ENCODE results near the gene TAOK3.
"Not testable (repeated sequence)": the region's sequence is repeated elsewhere in the genome, so short reads cannot be mapped to it uniquely, and the experiment has no call there.

TAOK3 gene

GRCh38 chr12:118336123-118336522 is 36.6 kb downstream of the TAOK3 start:
- DNase-seq, result no peak

GRCh38 chr12:118334939-118335567 is 37.7 kb downstream of the TAOK3 start:
- DNase-seq, result no peak

GRCh38 chr12:118334241-118334640 is 38.5 kb downstream of the TAOK3 start:
- DNase-seq, result no peak

GRCh38 chr12:118332511-118332910 is 40.2 kb downstream of the TAOK3 start:
- no peak for DNase-seq

- no peak for DNase-seq
Observed at GRCh38 chr12:118330421-118331018, 42.2 kb downstream of the TAOK3 start.

DNA sequence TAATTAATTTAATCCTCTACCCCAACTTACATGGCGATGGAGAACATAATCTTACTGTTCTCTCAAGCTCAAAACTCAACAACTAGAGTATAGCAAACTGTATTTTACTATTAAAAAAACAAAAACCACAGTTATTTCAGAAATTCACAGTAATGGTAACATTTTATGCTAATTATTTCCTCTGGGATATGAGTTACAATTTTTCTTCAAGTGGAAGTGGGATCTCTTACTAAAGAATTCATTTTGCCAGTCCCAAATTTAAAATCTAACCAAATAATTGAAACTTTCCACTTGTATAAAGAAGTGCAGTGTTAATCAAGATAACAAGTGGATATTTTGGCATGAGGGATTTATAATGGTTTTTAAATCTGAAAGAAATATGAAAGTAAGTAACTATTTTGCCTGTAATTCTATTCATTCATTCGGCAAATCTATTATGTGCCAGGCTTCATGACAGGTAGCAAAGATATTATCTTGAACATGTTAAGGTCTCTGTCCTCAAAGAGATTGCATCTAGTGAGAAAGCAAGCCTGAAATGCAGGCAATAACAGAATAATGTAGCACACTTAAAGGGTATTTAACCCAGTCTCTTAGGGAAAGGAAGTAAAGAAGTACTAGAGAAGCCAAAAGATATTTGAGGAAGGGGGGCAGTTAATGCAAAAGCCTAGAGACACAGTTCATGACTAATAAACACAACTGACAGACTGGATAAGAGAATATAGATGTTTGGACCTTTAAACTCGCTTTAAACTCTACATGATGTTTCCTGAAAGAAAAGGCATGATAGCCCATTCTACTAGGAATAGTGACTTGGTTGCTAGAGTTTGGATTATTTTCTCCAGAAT is 44.0 kb downstream of the TAOK3 start:
- DNase-seq, result no peak

DNA sequence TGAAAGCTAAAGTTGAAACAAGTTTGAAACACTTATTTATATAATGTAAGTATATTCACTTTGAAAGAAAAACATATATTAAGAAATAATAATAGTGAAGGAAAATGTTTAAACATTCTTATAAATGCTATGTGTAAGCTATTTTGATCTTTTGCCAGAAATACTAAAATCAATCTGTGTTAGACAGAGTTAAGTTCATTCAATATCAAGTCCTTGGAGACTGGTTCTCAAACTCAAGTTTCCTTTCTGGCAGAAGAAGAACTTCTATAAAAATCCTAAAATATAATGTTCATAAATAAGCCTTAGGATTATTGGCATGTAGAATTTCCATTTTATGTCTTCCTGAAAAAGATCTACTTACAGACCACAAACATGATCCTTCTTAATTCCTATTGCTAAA is 45.3 kb downstream of the TAOK3 start:
- no peak for DNase-seq

DNA sequence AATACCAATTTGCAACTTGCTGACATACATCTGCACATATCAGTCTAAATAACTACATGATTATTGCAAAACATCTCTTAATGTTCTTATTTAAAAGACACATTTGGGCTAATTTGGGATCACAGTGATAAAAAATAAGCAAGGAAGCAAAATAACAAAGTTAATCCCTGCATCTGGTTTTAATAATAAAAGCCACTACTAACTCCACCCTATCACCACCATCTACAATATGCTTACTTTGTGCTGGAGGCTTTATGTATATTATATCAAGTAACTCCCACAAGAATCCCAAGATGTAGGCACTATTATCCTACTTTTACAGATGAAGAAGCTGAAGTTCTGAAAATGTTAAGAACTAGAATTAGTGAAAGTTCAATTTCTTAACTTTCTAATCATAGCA is 45.7 kb downstream of the TAOK3 start:
- DNase-seq, result no peak

DNA sequence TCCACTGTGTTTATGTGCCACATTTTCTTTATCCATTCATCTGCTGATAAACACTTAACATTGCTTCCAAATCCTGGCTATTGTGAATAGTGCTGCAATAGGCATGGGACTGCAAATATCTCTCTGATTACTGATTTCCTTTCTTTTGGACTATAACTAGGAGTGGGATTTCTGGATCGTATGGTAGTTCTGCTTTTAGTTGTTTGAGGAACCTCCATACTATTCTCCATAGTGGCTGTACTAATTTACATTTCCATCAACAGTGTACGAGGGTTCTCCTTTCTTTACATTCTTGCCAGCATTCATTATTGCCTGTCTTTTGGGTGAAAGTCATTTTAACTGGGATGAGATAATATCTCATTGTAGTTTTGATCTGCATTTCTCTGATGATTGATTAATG is 47.6 kb downstream of the TAOK3 start:
- no peak for DNase-seq

- no peak for DNase-seq
Observed at GRCh38 chr12:118319627-118320026, 53.1 kb downstream of the TAOK3 start.

DNA sequence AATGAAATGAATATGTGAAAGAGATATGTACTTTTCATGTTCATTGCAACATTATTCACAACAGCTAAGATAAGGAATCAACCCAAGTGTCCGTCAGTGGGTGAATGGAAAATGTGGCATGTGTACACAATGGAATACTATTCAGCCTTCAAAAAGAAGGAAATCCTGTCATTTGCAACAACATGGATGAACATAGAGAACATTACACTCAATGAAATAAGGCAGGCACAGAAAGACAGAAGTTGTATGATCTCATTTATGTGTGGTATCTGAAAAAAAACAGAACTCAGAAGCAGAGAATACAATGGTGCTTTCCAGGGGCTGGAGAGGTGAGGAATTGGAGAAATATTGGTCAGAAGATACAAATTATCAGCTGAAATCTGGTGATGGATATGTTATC is 54.0 kb downstream of the TAOK3 start:
- DNase-seq, result no peak

DNA sequence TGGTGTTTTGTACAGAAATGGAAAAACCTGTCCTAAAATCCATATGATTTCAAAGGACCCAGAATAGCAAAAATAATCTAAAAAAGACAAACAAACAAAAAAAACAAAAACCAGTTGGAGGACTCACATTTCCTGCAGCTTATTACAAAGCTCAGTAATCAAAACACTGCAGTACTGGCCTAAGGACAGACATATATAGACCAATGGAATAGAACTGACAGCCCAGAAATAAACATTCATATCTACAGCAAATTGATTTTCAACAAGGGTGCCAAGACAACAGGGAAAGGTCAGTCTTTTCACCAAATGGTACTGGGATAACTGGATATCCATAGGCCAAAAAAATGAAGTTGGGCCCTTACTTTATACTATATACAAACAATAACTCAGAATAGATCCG is 55.0 kb downstream of the TAOK3 start:
- no peak for DNase-seq

DNA sequence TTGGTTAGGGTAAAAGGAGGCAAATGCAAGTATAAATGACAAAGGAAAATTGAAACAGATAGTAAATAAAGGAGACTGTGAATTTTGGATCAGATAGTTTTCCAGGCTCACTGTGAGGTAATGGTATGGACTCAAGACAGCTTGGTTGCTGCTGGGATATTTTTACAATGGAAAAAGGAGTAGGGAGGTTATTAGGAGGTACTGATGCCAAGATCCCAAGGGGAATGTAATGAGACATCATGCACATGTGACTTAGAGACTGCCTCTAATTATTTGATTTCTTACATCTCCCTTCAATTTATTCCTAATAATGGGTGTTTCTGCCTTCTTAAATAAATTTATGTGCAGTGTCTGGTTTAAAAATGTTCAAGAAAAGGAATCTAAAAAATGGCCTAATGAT is 56.9 kb downstream of the TAOK3 start:
- DNase-seq, result no peak

- DNase-seq, result no peak
Observed at GRCh38 chr12:118312578-118312977, 60.1 kb downstream of the TAOK3 start.

DNA sequence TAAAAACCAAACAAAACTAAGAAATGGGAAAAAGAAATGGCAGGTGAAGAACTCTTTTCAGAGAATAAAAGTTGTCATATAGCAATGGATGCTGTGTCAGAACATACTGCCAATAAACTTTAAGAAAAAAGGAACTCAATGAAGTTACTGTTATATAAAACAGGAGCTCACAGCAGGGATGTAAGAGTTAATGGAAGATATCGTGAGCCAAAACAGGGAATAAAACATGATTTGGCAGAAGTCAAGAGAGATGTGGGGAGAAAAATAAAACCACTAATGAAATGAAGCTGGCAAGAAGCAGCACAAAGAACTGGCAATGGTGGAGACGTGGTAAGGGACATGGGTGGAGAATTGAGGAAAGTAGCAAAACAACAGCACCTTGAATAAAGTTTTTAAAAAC is 61.0 kb downstream of the TAOK3 start:
- no peak for DNase-seq

GRCh38 chr12:118310320-118310719 is 62.4 kb downstream of the TAOK3 start:
- DNase-seq, result no peak

DNA sequence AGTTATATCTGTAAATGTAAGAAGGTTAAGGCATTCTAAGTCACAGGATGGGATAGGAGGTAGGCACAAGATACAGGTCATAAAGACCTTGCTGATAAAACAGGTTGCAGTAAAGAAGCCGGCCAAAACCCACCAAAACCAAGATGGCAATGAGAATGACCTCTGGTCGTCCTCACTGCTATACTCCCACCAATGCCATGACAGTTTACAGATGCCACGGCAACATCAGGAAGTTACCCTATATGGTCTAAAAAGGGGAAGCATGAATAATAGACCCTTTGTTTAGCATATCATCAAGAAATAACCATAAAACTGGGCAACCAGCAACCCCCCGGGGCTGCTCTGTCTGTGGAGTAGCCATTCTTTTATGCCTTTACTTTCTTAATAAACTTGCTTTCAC is 64.7 kb downstream of the TAOK3 start:
- not testable (repeated sequence) for DNase-seq

GRCh38 chr12:118307069-118307954 is 65.4 kb downstream of the TAOK3 start:
- DNase-seq, result no peak

DNA sequence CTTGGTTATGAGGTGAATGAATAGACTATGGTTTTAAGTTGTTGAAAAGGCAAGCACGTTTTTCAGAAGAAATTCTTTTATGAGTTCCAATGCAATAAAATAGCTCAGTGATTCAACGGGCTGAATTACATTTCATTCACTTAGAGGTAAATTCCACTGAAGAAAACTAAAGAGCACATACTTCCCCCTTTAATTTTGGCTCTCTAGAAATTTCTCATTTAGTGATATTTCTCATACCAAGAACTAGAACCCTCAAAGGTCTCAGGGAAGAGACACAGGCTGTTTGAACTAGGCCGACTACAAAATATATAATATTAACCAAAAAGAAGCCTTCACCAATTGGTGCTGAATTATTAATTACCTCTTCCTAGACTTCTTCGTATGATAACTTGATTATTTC is 68.6 kb downstream of the TAOK3 start:
- no peak for DNase-seq

- DNase-seq, result no peak
Observed at GRCh38 chr12:118302053-118302452, 70.7 kb downstream of the TAOK3 start.

- DNase-seq, result no peak
Observed at GRCh38 chr12:118299791-118300460, 72.8 kb downstream of the TAOK3 start.

DNA sequence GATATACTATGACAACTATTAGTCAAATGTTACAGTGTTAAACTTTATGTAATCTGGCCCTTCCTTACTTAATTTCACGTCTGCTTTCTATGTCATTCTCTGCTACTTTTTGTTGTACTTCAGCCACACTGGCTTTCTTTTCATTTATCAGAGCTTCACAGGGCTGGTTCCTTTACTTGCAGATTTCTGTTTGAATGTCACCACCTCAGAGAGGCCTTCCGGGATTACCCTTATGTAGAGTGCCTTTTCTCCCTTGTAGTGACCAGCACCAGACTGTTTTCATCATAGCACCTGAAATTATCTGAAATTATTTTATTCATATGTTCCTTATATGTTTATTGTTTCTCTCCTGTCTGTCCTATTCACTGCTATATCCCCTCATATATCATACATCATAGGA is 75.4 kb downstream of the TAOK3 start:
- no peak for DNase-seq

GRCh38 chr12:118292836-118293235 is 79.9 kb downstream of the TAOK3 start:
- DNase-seq, result no peak

All from NCI-H524 (cell line).